ENCODE data around the gene LNX2.

The LNX2 gene

GRCh38 chr13:27634791-27635190 lies 14.5 kb upstream of the LNX2 start:
- Histone ChIP-seq H3K36me3 (replicated peaks; ENCODE audit: low read depth, low read length) (peaks cover 31% of the 10 kb centered on the region), H3K9me3 (ENCODE audit: insufficient read depth, low read length) (no peaks in the 10 kb centered on the region), H3K4me3 (ENCODE audit: low read length) (no peak overlapping the region), H3K79me2 (ENCODE audit: low read length) (peaks cover 91% of the 10 kb centered on the region), H3K4me2 (ENCODE audit: low read length) (no peak overlapping the region), H2AFZ (ENCODE audit: low read depth, low read length) (no peak overlapping the region), H3K27me3 (ENCODE audit: low read depth, low read length) (no peaks in the 10 kb centered on the region), H4K20me1 (ENCODE audit: insufficient read depth, low read length) (peaks cover 71% of the 10 kb centered on the region), H3K27ac (ENCODE audit: low read length) (0 out of 2 replicates have a peak overlapping the region, but pooled peaks have one; percentile 28), H3K9ac (ENCODE audit: low read length) (no peak overlapping the region), H3K4me1 (ENCODE audit: low read length) (peaks cover 26% of the 10 kb centered on the region)
- TF ChIP-seq CTCF (IDR thresholded peaks at IDR 0.05; ENCODE audit: low read depth, low read length) (no peak), EZH2phosphoT487 (IDR thresholded peaks at IDR 0.05; ENCODE audit: low read depth) (no peak)

- H3K27me3 ChIP-seq (ENCODE audit: low read depth, low read length) = no peaks in the 10 kb centered on the region
- no peak for TF ChIP-seq EZH2phosphoT487 (IDR thresholded peaks at IDR 0.05; ENCODE audit: low read depth)
- TF ChIP-seq CTCF (IDR thresholded peaks at IDR 0.05; ENCODE audit: low read depth, low read length) = no peak
These were observed 13.9 kb upstream of the LNX2 start for GRCh38 chr13:27634231-27634630.

DNA sequence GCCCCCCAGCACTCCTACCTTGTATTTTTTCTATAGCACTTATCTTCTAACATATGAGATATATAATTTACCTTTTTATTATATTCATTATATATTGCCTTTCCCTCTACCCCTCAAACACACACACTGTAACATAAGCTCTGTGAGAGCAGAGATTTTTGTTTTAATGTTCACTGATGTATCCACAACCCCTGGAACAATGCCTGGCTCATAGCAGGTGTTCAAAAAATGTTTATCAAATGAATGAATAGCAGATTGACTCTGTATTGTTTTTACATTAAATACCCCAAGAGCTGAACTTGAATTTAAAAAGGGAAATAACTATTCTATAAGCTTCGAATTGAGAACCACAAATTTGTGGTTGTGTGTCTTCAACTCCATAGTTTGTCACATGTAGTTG lies 12.3 kb upstream of the LNX2 start:
- H2AFZ ChIP-seq (ENCODE audit: low read depth, low read length) = no peak overlapping the region
- H3K27me3 ChIP-seq (ENCODE audit: low read depth, low read length) = no peaks in the 10 kb centered on the region
- H3K79me2 ChIP-seq (ENCODE audit: low read length) = peaks cover 90% of the 10 kb centered on the region
- peaks cover 26% of the 10 kb centered on the region for H3K4me1 ChIP-seq (ENCODE audit: low read length)
- no peaks in the 10 kb centered on the region for H3K9me3 ChIP-seq (ENCODE audit: insufficient read depth, low read length)
- H3K36me3 ChIP-seq (replicated peaks; ENCODE audit: low read depth, low read length) = peaks cover 38% of the 10 kb centered on the region
- TF ChIP-seq CTCF (IDR thresholded peaks at IDR 0.05; ENCODE audit: low read depth, low read length) = no peak
- no peak for TF ChIP-seq EZH2phosphoT487 (IDR thresholded peaks at IDR 0.05; ENCODE audit: low read depth)
- no peak overlapping the region for H3K9ac ChIP-seq (ENCODE audit: low read length)
- H3K4me2 ChIP-seq (ENCODE audit: low read length) = no peak overlapping the region
- H3K27ac ChIP-seq (ENCODE audit: low read length) = no peak overlapping the region
- H3K4me3 ChIP-seq (ENCODE audit: low read length) = no peak overlapping the region
- peaks cover 64% of the 10 kb centered on the region for H4K20me1 ChIP-seq (ENCODE audit: insufficient read depth, low read length)

More at GRCh38 chr13:27634231-27634630, 13.9 kb upstream of the LNX2 start:
- Histone ChIP-seq H3K9ac (ENCODE audit: low read length) (no peak overlapping the region), H3K79me2 (ENCODE audit: low read length) (peaks cover 90% of the 10 kb centered on the region), H3K27ac (ENCODE audit: low read length) (peak overlapping the region; percentile 28; the same call in 1 of the 2 replicates), H3K9me3 (ENCODE audit: insufficient read depth, low read length) (no peaks in the 10 kb centered on the region), H3K36me3 (replicated peaks; ENCODE audit: low read depth, low read length) (peaks cover 33% of the 10 kb centered on the region), H2AFZ (ENCODE audit: low read depth, low read length) (no peak overlapping the region), H3K4me2 (ENCODE audit: low read length) (peak overlapping the region; percentile 11), H3K4me3 (ENCODE audit: low read length) (no peak overlapping the region), H4K20me1 (ENCODE audit: insufficient read depth, low read length) (peaks cover 65% of the 10 kb centered on the region), H3K4me1 (ENCODE audit: low read length) (peaks cover 26% of the 10 kb centered on the region)

- no peak overlapping the region for H2AFZ ChIP-seq (ENCODE audit: low read depth, low read length)
- H3K9me3 ChIP-seq (ENCODE audit: insufficient read depth, low read length) = no peaks in the 10 kb centered on the region
- peaks cover 91% of the 10 kb centered on the region for H3K79me2 ChIP-seq (ENCODE audit: low read length)
- TF ChIP-seq EZH2phosphoT487 (IDR thresholded peaks at IDR 0.05; ENCODE audit: low read depth) (no peak), CTCF (IDR thresholded peaks at IDR 0.05; ENCODE audit: low read depth, low read length) (no peak)
- H3K36me3 ChIP-seq (replicated peaks; ENCODE audit: low read depth, low read length) = peaks cover 39% of the 10 kb centered on the region
- peaks cover 67% of the 10 kb centered on the region for H4K20me1 ChIP-seq (ENCODE audit: insufficient read depth, low read length)
- H3K27me3 ChIP-seq (ENCODE audit: low read depth, low read length) = no peaks in the 10 kb centered on the region
- H3K9ac ChIP-seq (ENCODE audit: low read length) = no peak overlapping the region
- no peak overlapping the region for H3K4me2 ChIP-seq (ENCODE audit: low read length)
- peaks cover 31% of the 10 kb centered on the region for H3K4me1 ChIP-seq (ENCODE audit: low read length)
- H3K4me3 ChIP-seq (ENCODE audit: low read length) = no peak overlapping the region
- no peak overlapping the region for H3K27ac ChIP-seq (ENCODE audit: low read length)
These were observed 11.9 kb upstream of the LNX2 start for GRCh38 chr13:27632214-27632613.
